Loucy (cell line): ENCODE data around the gene WDR93.

ENCODE experiments used
- H2AFZ ChIP-seq: fragments of 200-600 bp; sonication (generic); 2 replicates; pipeline ENCODE4 v1.6.0; 2016; ENCODE audit warnings: antibody characterized with exemption, mild to moderate bottlenecking, low read length, moderate library complexity
- H3F3A ChIP-seq: fragments of 200-600 bp; 2 replicates; pipeline ENCODE4 v1.6.0; 2016; ENCODE audit warnings: antibody characterized with exemption, low read depth, mild to moderate bottlenecking
- H3K27me3 ChIP-seq: fragments of 200-600 bp; sonication (generic); 2 replicates; pipeline ENCODE4 v1.6.1; 2014; ENCODE audit warnings: low read length, mild to moderate bottlenecking; ENCODE audit not compliant: insufficient read depth, poor library complexity, severe bottlenecking
- H3K36me3 ChIP-seq: fragments of 200-600 bp; sonication (generic); 2 replicates; pipeline ENCODE4 v1.6.1; 2016; ENCODE audit warnings: low read length; ENCODE audit not compliant: insufficient read depth
- H3K4me1 ChIP-seq: fragments of 200-600 bp; sonication (generic); 2 replicates; pipeline ENCODE4 v1.5.1; 2014; ENCODE audit warnings: low read length, mild to moderate bottlenecking; ENCODE audit not compliant: insufficient read depth, poor library complexity, severe bottlenecking
- H3K4me2 ChIP-seq: fragments of 200-600 bp; sonication (generic); 2 replicates; pipeline ENCODE4 v1.6.0; 2014; ENCODE audit warnings: antibody characterized with exemption, low read length, low read depth, mild to moderate bottlenecking; ENCODE audit not compliant: poor library complexity, severe bottlenecking
- H3K4me3 ChIP-seq: fragments of 200-600 bp; sonication (generic); 2 replicates; pipeline ENCODE4 v1.5.1; 2014; ENCODE audit warnings: low read length, mild to moderate bottlenecking, mixed read lengths; ENCODE audit not compliant: poor library complexity, severe bottlenecking
- H3K79me2 ChIP-seq: fragments of 200-600 bp; sonication (generic); 2 replicates; pipeline ENCODE4 v1.6.1; 2014; ENCODE audit warnings: low read length; ENCODE audit not compliant: insufficient read depth
- H3K9ac ChIP-seq: fragments of 200-600 bp; sonication (generic); 2 replicates; pipeline ENCODE4 v1.6.0; 2014; ENCODE audit warnings: mild to moderate bottlenecking, low read depth, low read length, moderate library complexity; ENCODE audit not compliant: poor library complexity, severe bottlenecking
- H3K9me2 ChIP-seq: fragments of 200-600 bp; sonication (generic); replicated peaks from 2 replicates; pipeline ENCODE4 v1.6.1; 2016; ENCODE audit warnings: low read depth, low read length, mixed read lengths
- H3K9me3 ChIP-seq: fragments of 200-600 bp; sonication (generic); 2 replicates; pipeline ENCODE4 v1.6.1; 2014; ENCODE audit warnings: mild to moderate bottlenecking, antibody characterized with exemption, low read length, low read depth; ENCODE audit not compliant: insufficient read depth
- H4K20me1 ChIP-seq: fragments of 200-600 bp; sonication (generic); 2 replicates; pipeline ENCODE4 v1.6.0; 2014; ENCODE audit warnings: antibody characterized with exemption, low read length, mild to moderate bottlenecking; ENCODE audit not compliant: insufficient read depth, poor library complexity, severe bottlenecking
- EZH2phosphoT487 ChIP-seq: fragments of 200-600 bp; IDR thresholded peaks from 2 replicates; pipeline ENCODE4 v1.6.1; 2018; ENCODE audit warnings: antibody characterized with exemption, mild to moderate bottlenecking, moderate library complexity, borderline replicate concordance
- TF ChIP-seq, protein P1 (sequence below): fragments of 200-600 bp; sonication (generic); conservative IDR thresholded peaks from 2 replicates; pipeline ENCODE4 v1.5.1; 2014; ENCODE audit warnings: mild to moderate bottlenecking, antibody characterized with exemption, low read length

WDR93 gene

DNA sequence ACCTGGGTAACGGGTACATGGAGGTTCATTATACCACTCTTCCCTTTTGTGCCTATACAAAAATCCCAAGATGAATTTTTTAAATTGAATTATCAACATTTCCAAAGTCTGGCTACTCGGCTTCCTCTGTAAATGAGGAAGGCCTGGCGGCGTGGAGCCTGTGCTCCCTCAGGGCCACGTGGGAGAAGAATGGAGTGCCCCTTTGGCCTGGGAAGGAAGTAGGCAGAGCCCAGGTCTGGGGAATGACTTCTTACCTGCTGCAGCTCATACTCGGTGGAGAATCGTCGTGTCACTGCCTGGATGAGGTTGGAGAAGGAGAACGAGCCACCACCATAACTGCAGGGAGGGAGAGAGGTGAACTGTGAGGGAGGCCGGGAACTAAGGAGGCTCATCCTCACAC, 99.6 kb downstream of the WDR93 start:
- Histone ChIP-seq H3K4me2 (no peak overlapping the region), H4K20me1 (no peaks in the 10 kb centered on the region), H3K27me3 (no peaks in the 10 kb centered on the region), H2AFZ (no peak overlapping the region), H3K4me3 (no peak overlapping the region), H3K9me3 (no peaks in the 10 kb centered on the region), H3F3A (no peaks in the 10 kb centered on the region), H3K9ac (no peak overlapping the region), H3K9me2 (no peaks in the 10 kb centered on the region), H3K4me1 (no peaks in the 10 kb centered on the region), H3K79me2 (no peaks in the 10 kb centered on the region), H3K36me3 (no peaks in the 10 kb centered on the region)
- TF ChIP-seq, protein P1, sequence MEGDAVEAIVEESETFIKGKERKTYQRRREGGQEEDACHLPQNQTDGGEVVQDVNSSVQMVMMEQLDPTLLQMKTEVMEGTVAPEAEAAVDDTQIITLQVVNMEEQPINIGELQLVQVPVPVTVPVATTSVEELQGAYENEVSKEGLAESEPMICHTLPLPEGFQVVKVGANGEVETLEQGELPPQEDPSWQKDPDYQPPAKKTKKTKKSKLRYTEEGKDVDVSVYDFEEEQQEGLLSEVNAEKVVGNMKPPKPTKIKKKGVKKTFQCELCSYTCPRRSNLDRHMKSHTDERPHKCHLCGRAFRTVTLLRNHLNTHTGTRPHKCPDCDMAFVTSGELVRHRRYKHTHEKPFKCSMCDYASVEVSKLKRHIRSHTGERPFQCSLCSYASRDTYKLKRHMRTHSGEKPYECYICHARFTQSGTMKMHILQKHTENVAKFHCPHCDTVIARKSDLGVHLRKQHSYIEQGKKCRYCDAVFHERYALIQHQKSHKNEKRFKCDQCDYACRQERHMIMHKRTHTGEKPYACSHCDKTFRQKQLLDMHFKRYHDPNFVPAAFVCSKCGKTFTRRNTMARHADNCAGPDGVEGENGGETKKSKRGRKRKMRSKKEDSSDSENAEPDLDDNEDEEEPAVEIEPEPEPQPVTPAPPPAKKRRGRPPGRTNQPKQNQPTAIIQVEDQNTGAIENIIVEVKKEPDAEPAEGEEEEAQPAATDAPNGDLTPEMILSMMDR = no peak
- no peak for TF ChIP-seq EZH2phosphoT487

DNA sequence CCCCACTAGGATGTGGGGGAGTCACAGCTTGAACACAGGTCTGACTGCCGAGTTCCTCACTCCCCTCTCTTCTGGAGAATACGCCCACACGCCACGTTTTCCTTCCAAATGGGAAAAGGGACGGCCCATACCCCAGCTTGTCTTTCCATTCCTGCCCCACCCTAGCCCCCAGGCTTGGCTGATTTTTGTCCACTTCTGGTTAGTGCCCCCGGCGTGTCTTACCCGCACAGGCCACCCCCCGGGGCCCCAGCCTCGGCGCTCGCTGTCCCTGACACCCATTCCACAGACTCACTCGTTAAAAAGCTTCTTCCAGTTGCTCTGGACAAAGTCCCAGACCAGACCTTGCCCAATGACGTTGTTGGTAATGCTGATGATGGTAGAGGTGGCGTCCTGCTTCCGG, 100.0 kb downstream of the WDR93 start:
- no peak overlapping the region for H3K4me3 ChIP-seq
- H3F3A ChIP-seq = no peaks in the 10 kb centered on the region
- no peaks in the 10 kb centered on the region for H3K4me1 ChIP-seq
- H3K9ac ChIP-seq = no peak overlapping the region
- no peaks in the 10 kb centered on the region for H3K9me2 ChIP-seq
- no peaks in the 10 kb centered on the region for H3K27me3 ChIP-seq
- H3K9me3 ChIP-seq = no peaks in the 10 kb centered on the region
- TF ChIP-seq, protein P1 = no peak
- TF ChIP-seq EZH2phosphoT487 = no peak
- no peaks in the 10 kb centered on the region for H4K20me1 ChIP-seq
- H3K36me3 ChIP-seq = no peaks in the 10 kb centered on the region
- no peak overlapping the region for H3K4me2 ChIP-seq
- H3K79me2 ChIP-seq = no peaks in the 10 kb centered on the region
- no peak overlapping the region for H2AFZ ChIP-seq

DNA sequence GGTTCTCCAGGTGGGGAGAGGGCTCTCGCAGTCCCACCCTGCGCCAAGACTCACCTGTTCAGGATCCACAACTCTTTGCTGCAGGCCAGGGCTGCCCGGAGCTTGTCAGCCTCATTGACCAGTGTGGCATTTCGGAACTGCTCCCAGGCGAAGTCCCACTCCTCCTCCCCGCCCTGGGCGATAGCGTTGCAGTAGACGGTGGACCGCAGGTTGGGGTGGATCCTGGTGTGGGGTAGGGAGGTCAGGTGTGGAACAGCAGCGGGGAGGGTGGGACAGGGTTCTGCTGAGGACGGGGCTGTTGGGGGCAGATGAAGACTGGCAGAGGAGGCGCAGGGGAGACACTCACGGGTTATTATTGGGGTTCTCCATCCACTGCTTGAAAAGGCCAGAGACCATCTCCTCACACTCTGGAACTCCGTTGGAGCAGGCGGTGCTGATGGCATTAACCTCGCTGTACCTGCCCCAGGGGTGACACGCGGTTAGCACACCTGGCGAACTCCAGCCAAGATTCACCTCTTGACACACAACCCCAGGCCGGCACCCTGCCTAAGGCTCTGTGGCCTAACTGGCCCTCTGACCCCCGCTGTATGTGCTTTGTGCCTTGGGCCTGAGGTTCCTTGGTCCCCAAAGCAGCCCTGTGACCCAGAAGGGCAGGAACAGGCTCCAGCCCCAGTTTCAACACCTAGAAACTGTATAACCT, 101.6 kb downstream of the WDR93 start:
- Histone ChIP-seq H3K9ac (no peak overlapping the region), H3F3A (no peaks in the 10 kb centered on the region)

More for the DNA sequence above, 101.6 kb downstream of the WDR93 start:
- H3K4me1 ChIP-seq = no peaks in the 10 kb centered on the region
- no peaks in the 10 kb centered on the region for H3K27me3 ChIP-seq
- no peak for TF ChIP-seq EZH2phosphoT487
- TF ChIP-seq, protein P1 = no peak
- no peak overlapping the region for H2AFZ ChIP-seq
- H4K20me1 ChIP-seq = no peaks in the 10 kb centered on the region
- H3K79me2 ChIP-seq = no peaks in the 10 kb centered on the region
- H3K4me2 ChIP-seq = no peak overlapping the region
- H3K36me3 ChIP-seq = no peaks in the 10 kb centered on the region
- H3K4me3 ChIP-seq = no peak overlapping the region
- H3K9me2 ChIP-seq = no peaks in the 10 kb centered on the region
- H3K9me3 ChIP-seq = no peaks in the 10 kb centered on the region
